PC-3 (cell line): ENCODE data around the gene RHOBTB3. TPM values are rescaled to one million over a fixed set of nuclear protein-coding genes. Genes with fewer than 3 reads are reported as not detected.

Source experiments
- ATAC-seq: fragments of 200-7000 bp; cut with Tn5 transposase; 2 replicates; pipeline ENCODE4 v1.9.1; 2020; ENCODE audit warnings: mild to moderate bottlenecking, moderate library complexity
- BruUV-seq: library from RNA; stranded (reverse); fragments of 400-500 nt; replicated peaks from 2 replicates; lab custom pipeline; 2021; lab: Mats Ljungman, UMichigan
- CTCF ChIA-PET: fragments of 300-600 bp; sonication (Branson Sonifier 250); formaldehyde crosslinking; loops from one replicate; lab custom pipeline; 2022; ENCODE audit warnings: antibody characterized with exemption; lab: Charles Lee
- POLR2A ChIA-PET: fragments of 300-600 bp; sonication (Branson Sonifier 250); formaldehyde crosslinking; loops from one replicate; lab custom pipeline; 2022; ENCODE audit warnings: antibody characterized with exemption; ENCODE audit not compliant: unreplicated experiment; lab: Charles Lee
- DNase-seq: peaks from one replicate; pipeline ENCODE4 v3.0.0-alpha.2; 2015
- H2AFZ ChIP-seq: fragments of 300-600 bp; sonication (generic); 2 replicates; pipeline ENCODE4 v1.6.0; 2016; ENCODE audit warnings: antibody characterized with exemption, low read length
- H3F3A ChIP-seq: fragments of 300-600 bp; sonication (generic); one replicate; pipeline ENCODE4 v1.6.0; 2017; ENCODE audit warnings: antibody characterized with exemption, low read length, control low read depth, mild to moderate bottlenecking; ENCODE audit not compliant: unreplicated experiment
- H3K27ac ChIP-seq: fragments of 300-600 bp; sonication (generic); 2 replicates; pipeline ENCODE4 v1.5.1; 2016; ENCODE audit warnings: mild to moderate bottlenecking, low read length
- H3K27me3 ChIP-seq: fragments of 300-600 bp; sonication (generic); 2 replicates; pipeline ENCODE4 v1.6.1; 2016; ENCODE audit warnings: low read length, mixed read lengths
- H3K36me3 ChIP-seq: fragments of 300-600 bp; sonication (generic); 2 replicates; pipeline ENCODE4 v1.6.1; 2016; ENCODE audit warnings: low read depth, mixed run types, low read length, mixed read lengths
- H3K4me1 ChIP-seq: fragments of 300-600 bp; sonication (generic); 2 replicates; pipeline ENCODE4 v1.5.1; 2016; ENCODE audit warnings: low read length; ENCODE audit not compliant: insufficient read depth
- H3K4me2 ChIP-seq: fragments of 300-600 bp; sonication (generic); 2 replicates; pipeline ENCODE4 v1.6.0; 2016; ENCODE audit warnings: low read length
- H3K4me3 ChIP-seq: fragments of 300-600 bp; sonication (generic); 2 replicates; pipeline ENCODE4 v1.5.1; 2016; ENCODE audit warnings: mild to moderate bottlenecking, low read length, mixed read lengths
- H3K79me2 ChIP-seq: fragments of 300-600 bp; sonication (generic); 2 replicates; pipeline ENCODE4 v1.6.1; 2017; ENCODE audit warnings: low read length, mixed read lengths
- H3K9ac ChIP-seq: fragments of 300-600 bp; sonication (generic); 2 replicates; pipeline ENCODE4 v1.6.0; 2016; ENCODE audit warnings: mild to moderate bottlenecking, low read length
- H3K9me2 ChIP-seq: fragments of 300-600 bp; sonication (generic); replicated peaks from 2 replicates; pipeline ENCODE4 v1.6.1; 2016; ENCODE audit warnings: mixed run types, low read length, mixed read lengths
- H3K9me3 ChIP-seq: fragments of 300-600 bp; sonication (generic); 2 replicates; pipeline ENCODE4 v1.6.1; 2016; ENCODE audit warnings: low read length, mixed read lengths
- H4K20me1 ChIP-seq: fragments of 300-600 bp; sonication (generic); 2 replicates; pipeline ENCODE4 v1.6.1; 2016; ENCODE audit warnings: low read length, mixed read lengths
- CTCF ChIP-seq: fragments of 300-600 bp; sonication (generic); conservative IDR thresholded peaks from 2 replicates; pipeline ENCODE4 v1.5.1; 2017; ENCODE audit warnings: antibody characterized with exemption, low read depth, mild to moderate bottlenecking, low read length
- EZH2 ChIP-seq: fragments of 300-600 bp; sonication (generic); IDR thresholded peaks from one replicate; pipeline ENCODE4 v1.6.1; 2017; ENCODE audit warnings: antibody characterized with exemption, mild to moderate bottlenecking, low read length; ENCODE audit not compliant: unreplicated experiment
- EZH2phosphoT487 ChIP-seq: fragments of 300-600 bp; sonication (generic); IDR thresholded peaks from 2 replicates; pipeline ENCODE4 v1.6.1; 2018; ENCODE audit warnings: mild to moderate bottlenecking, antibody characterized with exemption, low read length, borderline replicate concordance
- intact Hi-C: fragments of 100-400 bp; cut with micrococcal nuclease; formaldehyde crosslinking; loops from 2 replicates; pipeline ENCODE4 v1.9.0; 2023
- total RNA-seq: library from RNA; depleted of rRNA; stranded (reverse); fragments of >200 nt; gene quantifications from 2 replicates; pipeline ENCODE4 v1.2.3, GENCODE V29; 2014

RHOBTB3 gene
- total RNA-seq, 1 experiment from 2014 or later, result 16.3 TPM

- intact Hi-C loops, result no loop called here
- Histone ChIP-seq H3K9ac (no peak overlapping the region), H3K27ac (no peak overlapping the region), H2AFZ (no peak overlapping the region), H3K9me2 (no peaks in the 10 kb centered on the region), H3K9me3 (no peaks in the 10 kb centered on the region), H3K79me2 (no peaks in the 10 kb centered on the region), H3K4me1 (peaks cover 6% of the 10 kb centered on the region), H4K20me1 (no peaks in the 10 kb centered on the region), H3K36me3 (no peaks in the 10 kb centered on the region), H3K4me3 (no peak overlapping the region), H3F3A (no peaks in the 10 kb centered on the region), H3K27me3 (no peaks in the 10 kb centered on the region), H3K4me2 (no peak overlapping the region)
- DNase-seq, result no peak
- ChIA-PET POLR2A (interaction anchor here (0.6 kb wide), 1 partner anchor 713 kb away, joined by 3 read pairs; no protein-coding TSS in a partner anchor), CTCF (no interaction called here)
- no peak for TF ChIP-seq EZH2
- no TSS peak for BruUV-seq
- no peak for ATAC-seq
Measured at GRCh38 chr5:95754545-95754944, 23.4 kb downstream of the RHOBTB3 start.

GRCh38 chr5:95759005-95759404 is 27.9 kb downstream of the RHOBTB3 start:
- no peaks in the 10 kb centered on the region for H3K36me3 ChIP-seq
- no peak overlapping the region for H3K4me3 ChIP-seq
- H3K9ac ChIP-seq, result no peak overlapping the region
- H3K27ac ChIP-seq, result no peak overlapping the region
- CTCF ChIA-PET, result interaction anchor here (0.6 kb wide), 1 partner anchor 62 kb away, joined by 3 read pairs; no protein-coding TSS in a partner anchor
- no peak overlapping the region for H2AFZ ChIP-seq
- DNase-seq (no peak), ATAC-seq (no peak)
- no peaks in the 10 kb centered on the region for H3K27me3 ChIP-seq
- no peak for TF ChIP-seq EZH2
- no peak for TF ChIP-seq EZH2phosphoT487
- TF ChIP-seq CTCF, result no peak
- POLR2A ChIA-PET, result no interaction called here
- peak overlapping the region; percentile 24; the same call in 1 of the 2 replicates for H3K4me2 ChIP-seq
- H4K20me1 ChIP-seq, result no peaks in the 10 kb centered on the region
- H3K9me2 ChIP-seq, result no peaks in the 10 kb centered on the region
- H3K9me3 ChIP-seq, result no peaks in the 10 kb centered on the region
- H3F3A ChIP-seq, result no peaks in the 10 kb centered on the region
- H3K4me1 ChIP-seq, result peaks cover 35% of the 10 kb centered on the region
- no TSS peak for BruUV-seq
- no peaks in the 10 kb centered on the region for H3K79me2 ChIP-seq
- intact Hi-C loops, result no loop called here

- Histone ChIP-seq H3K27me3 (no peaks in the 10 kb centered on the region), H3K4me2 (peak overlapping the region; percentile 24), H4K20me1 (no peaks in the 10 kb centered on the region), H3K36me3 (no peaks in the 10 kb centered on the region), H3K9me2 (no peaks in the 10 kb centered on the region), H3K27ac (peak overlapping the region; percentile 40; the same call in 1 of the 2 replicates), H3F3A (no peaks in the 10 kb centered on the region), H2AFZ (peak overlapping the region; percentile 53; the same call in 1 of the 2 replicates), H3K4me1 (peaks cover 35% of the 10 kb centered on the region), H3K79me2 (no peaks in the 10 kb centered on the region), H3K9ac (no peak overlapping the region), H3K4me3 (no peak overlapping the region), H3K9me3 (no peaks in the 10 kb centered on the region)
- ATAC-seq (peak; percentile 57), DNase-seq (peak; percentile 11)
- TF ChIP-seq EZH2 (no peak), EZH2phosphoT487 (no peak), CTCF (no peak)
- ChIA-PET CTCF (interaction anchor here (0.6 kb wide), 1 partner anchor 62 kb away, joined by 3 read pairs; no protein-coding TSS in a partner anchor), POLR2A (no interaction called here)
- intact Hi-C loops, result loop anchor here (2.0 kb wide), 1 partner anchor 29 kb away; the partner anchor contains the start of gene RHOBTB3
- BruUV-seq, result no TSS peak
Measured at GRCh38 chr5:95759634-95760033, 28.5 kb downstream of the RHOBTB3 start.
